Bronchial epithelial cell (primary cell): ENCODE data around the gene OR6S1. TPM values are rescaled to one million over a fixed set of nuclear protein-coding genes. Genes with fewer than 3 reads are reported as not detected.
A peak's percentile ranks its signal among the peaks of the same experiment; 100 is the strongest.
"Not testable (repeated sequence)": the region's sequence is repeated elsewhere in the genome, so short reads cannot be mapped to it uniquely, and the experiment has no call there.

Experiments used
- DNase-seq: peaks from one replicate; pipeline ENCODE4 v3.0.0-alpha.2; 2010; ENCODE audit warnings: low read depth
- FAIRE-seq: peaks from 2 replicates; lab custom pipeline; 2011; peaks lifted over from hg19 to GRCh38; lab: Jason Lieb, UNC
- H3K27me3 ChIP-seq: 2 replicates; pipeline ENCODE4 v1.5.1; 2011; ENCODE audit warnings: low read length; ENCODE audit not compliant: control insufficient read depth, insufficient read depth
- H3K36me3 ChIP-seq: 2 replicates; pipeline ENCODE4 v1.5.1; 2011; ENCODE audit warnings: low read length; ENCODE audit not compliant: control insufficient read depth, insufficient read depth
- H3K4me3 ChIP-seq: 2 replicates; pipeline ENCODE4 v1.5.1; 2011; ENCODE audit warnings: mild to moderate bottlenecking, low read depth, low read length, control low read depth
- CTCF ChIP-seq: IDR thresholded peaks from 2 replicates; pipeline ENCODE4 v1.5.1; 2011; ENCODE audit warnings: mild to moderate bottlenecking, moderate library complexity, low read length, control low read depth, inconsistent platforms; ENCODE audit not compliant: insufficient read depth, severe bottlenecking
- total RNA-seq: library from RNA; depleted of rRNA; stranded (reverse); fragments of >200 nt; gene quantifications from 2 replicates; pipeline ENCODE4 v1.2.1, GENCODE V29; 2014

The OR6S1 gene
- total RNA-seq, 1 donor from 2014 or later, result not detected

GRCh38 chr14:20597108-20597507 is 44.4 kb downstream of the OR6S1 start:
- TF ChIP-seq CTCF, result no peak
- H3K4me3 ChIP-seq, result no peak overlapping the region
- no peaks in the 10 kb centered on the region for H3K27me3 ChIP-seq
- DNase-seq (no peak), FAIRE-seq (no peak)
- H3K36me3 ChIP-seq, result no peaks in the 10 kb centered on the region

DNA sequence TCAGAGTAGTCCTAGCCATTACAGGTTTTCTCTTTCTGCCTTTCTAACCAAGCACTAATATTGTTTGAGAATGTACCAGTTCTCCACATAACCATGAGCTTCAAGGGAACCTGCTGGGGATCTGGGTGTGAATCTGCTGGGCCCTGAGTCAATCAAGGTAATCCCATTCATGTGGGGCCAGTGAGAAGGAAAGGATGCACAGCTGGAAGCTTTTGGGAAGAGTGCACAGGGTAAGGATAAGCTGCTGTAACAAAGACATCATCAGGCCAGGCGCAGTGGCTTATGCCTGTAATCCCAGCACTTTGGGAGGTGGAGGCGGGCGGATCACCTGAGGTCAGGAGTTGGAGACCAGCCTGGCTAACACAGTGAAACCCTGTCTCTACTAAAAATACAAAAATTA is 45.8 kb downstream of the OR6S1 start:
- FAIRE-seq, result peak; percentile 13
- DNase-seq, result not testable (repeated sequence)

DNA sequence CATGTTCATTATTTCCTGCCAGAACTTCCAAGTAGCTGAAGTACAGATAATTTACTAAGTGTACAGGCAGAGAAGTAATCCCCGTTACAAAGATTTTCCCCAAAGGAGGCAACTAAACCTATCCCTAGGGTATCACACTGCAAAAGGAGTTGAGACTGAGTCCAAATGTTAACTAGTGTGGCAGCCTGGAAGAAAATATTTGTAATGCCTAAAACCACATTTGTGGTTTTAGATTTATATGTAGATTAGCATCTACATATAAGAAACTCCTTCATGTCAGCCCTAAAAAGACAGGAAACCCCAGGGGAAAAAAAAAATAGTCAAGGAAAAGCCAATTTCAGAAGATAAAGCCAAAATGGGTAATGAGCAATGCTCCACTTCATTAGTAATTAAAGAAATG is 48.9 kb downstream of the OR6S1 start:
- TF ChIP-seq CTCF, result no peak
- FAIRE-seq (no peak), DNase-seq (no peak)
- H3K27me3 ChIP-seq, result no peaks in the 10 kb centered on the region
- H3K36me3 ChIP-seq, result no peaks in the 10 kb centered on the region
- H3K4me3 ChIP-seq, result no peak overlapping the region

More for the DNA sequence above, 45.8 kb downstream of the OR6S1 start:
- H3K27me3 ChIP-seq, H3K36me3 ChIP-seq, H3K4me3 ChIP-seq: not testable (repeated sequence)

DNA sequence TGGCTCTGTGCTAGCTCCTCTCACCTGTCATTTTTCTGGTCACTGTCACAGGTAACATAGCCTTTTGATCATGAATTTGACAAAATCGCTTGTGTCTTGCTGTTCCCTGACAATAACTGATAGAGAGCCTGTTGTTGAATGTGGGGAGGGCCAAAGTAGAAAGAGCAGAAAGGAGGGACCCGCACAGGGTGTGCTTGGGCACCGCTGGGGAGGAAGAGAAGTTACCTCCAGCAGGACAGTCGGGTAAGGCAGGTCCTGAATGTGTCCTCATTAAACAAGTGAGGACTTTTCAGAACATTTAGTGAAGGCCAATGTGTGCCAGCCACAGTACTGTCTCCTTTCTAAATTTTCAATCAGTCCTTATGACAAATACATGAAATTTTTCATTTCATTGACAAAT is 50.3 kb downstream of the OR6S1 start, which contains the start of gene RNASE12:
RNASE12 (minus strand) TSS at position 142 of the 400 bp plus-strand sequence. CDS start 653 bp downstream, outside the sequence.
- no peak within 1 kb of the TSS for H3K4me3 ChIP-seq
- no peaks in the 10 kb centered on the region for H3K27me3 ChIP-seq
- no peaks in the 10 kb centered on the region for H3K36me3 ChIP-seq
- FAIRE-seq, result no peak
- no peak for DNase-seq
- TF ChIP-seq CTCF, result no peak

Other genes with a start within 250 kb of the OR6S1 start
- gene TEP1, start 228.2 kb downstream of the OR6S1 start, total RNA-seq, result 9.7 and 10.2 TPM in 2 replicates
- not detected in 2 replicates for gene KLHL33, start 205.5 kb downstream of the OR6S1 start, total RNA-seq
- 15.0 and 15.4 TPM in 2 replicates for gene OSGEP, start 186.9 kb downstream of the OR6S1 start, total RNA-seq
- gene APEX1, start 186.5 kb downstream of the OR6S1 start, total RNA-seq, result 25.3 and 56.1 TPM in 2 replicates
- gene PIP4P1, start 180.3 kb downstream of the OR6S1 start, total RNA-seq, result 19.3 and 24.7 TPM in 2 replicates
- gene PNP, start 172.3 kb downstream of the OR6S1 start, total RNA-seq, result 70.2 and 109 TPM in 2 replicates
- not detected in 2 replicates for gene RNASE10, start 136.2 kb downstream of the OR6S1 start, total RNA-seq
- gene RNASE9, start 80.6 kb downstream of the OR6S1 start, total RNA-seq, result not detected in 2 replicates
- not detected in 2 replicates for gene RNASE11, start 53.7 kb downstream of the OR6S1 start, total RNA-seq
- not detected in 2 replicates for gene RNASE12, start 50.3 kb downstream of the OR6S1 start, total RNA-seq
- 2.9 and 4.7 TPM in 2 replicates for gene RNASE4, start 42.9 kb upstream of the OR6S1 start, total RNA-seq
- 2.4 and 2.9 TPM in 2 replicates for gene ANG, start 47.1 kb upstream of the OR6S1 start, total RNA-seq
- gene EDDM3A, start 104.2 kb upstream of the OR6S1 start, total RNA-seq, result not detected in 2 replicates
- not detected in 2 replicates for gene EDDM3B, start 126.7 kb upstream of the OR6S1 start, total RNA-seq
- not detected in 2 replicates for gene RNASE6, start 139.6 kb upstream of the OR6S1 start, total RNA-seq
- gene RNASE1, start 161.2 kb upstream of the OR6S1 start, total RNA-seq, result not detected in 2 replicates
- not detected in 2 replicates for gene RNASE3, start 249.7 kb upstream of the OR6S1 start, total RNA-seq